Subcutaneous adipose tissue (tissue), 4 donors: ENCODE results near the gene CD44. TPM values are rescaled to one million over a fixed set of nuclear protein-coding genes. Genes with fewer than 3 reads are reported as not detected.

ENCODE experiments used
- CTCF ChIP-seq: fragments of 450-650 bp; IDR thresholded peaks from one replicate; pipeline ENCODE4 v1.5.1; 2016; ENCODE audit warnings: low read depth, mild to moderate bottlenecking, control low read depth, antibody characterized with exemption, moderate library complexity
- total RNA-seq, 4 donors: library from RNA; depleted of rRNA; stranded (reverse); fragments of >200 nt; gene quantifications; one replicate each; pipeline ENCODE4 v1.1.0, GENCODE V29; 2016

The CD44 gene
- total RNA-seq, 4 donors from 2014 or later: 103 to 438 (median 231) TPM

GRCh38 chr11:35250621-35251020 lies 111.7 kb downstream of the CD44 start:
- TF ChIP-seq CTCF: no peak

- no peak for TF ChIP-seq CTCF
Observed at GRCh38 chr11:35253237-35253636, 114.3 kb downstream of the CD44 start.

GRCh38 chr11:35255514-35255913 lies 116.5 kb downstream of the CD44 start:
- TF ChIP-seq CTCF: no peak

- no peak for TF ChIP-seq CTCF
Observed at GRCh38 chr11:35256296-35256695, 117.3 kb downstream of the CD44 start.

- no peak for TF ChIP-seq CTCF
Observed at GRCh38 chr11:35257281-35257680, 118.3 kb downstream of the CD44 start.

- no peak for TF ChIP-seq CTCF
Observed at GRCh38 chr11:35259529-35259928, 120.6 kb downstream of the CD44 start.

GRCh38 chr11:35260342-35260985 lies 121.5 kb downstream of the CD44 start:
- no peak for TF ChIP-seq CTCF
